Pancreas (tissue), 10 donors: ENCODE results near the gene EEF1B2. TPM values are rescaled to one million over a fixed set of nuclear protein-coding genes. Genes with fewer than 3 reads are reported as not detected.

Source experiments
- ATAC-seq, 4 donors: fragments of 200-7000 bp; cut with Tn5 transposase; one replicate each; pipeline versions ENCODE4 v1.8.0 to v1.9.1; 2020; ENCODE audit warnings: mild to moderate bottlenecking in 4 of 4, moderate library complexity in 4 of 4
- DNase-seq, 6 donors: peaks; one replicate each; pipeline ENCODE4 v3.0.0-alpha.2; 2020
- FAIRE-seq: peaks from 2 replicates; lab custom pipeline; 2012; peaks lifted over from hg19 to GRCh38; lab: Jason Lieb, UNC
- H3K27ac ChIP-seq, 4 donors: fragments of 200-600 bp; sonication (generic); 1 replicate in 3 of 4; 2 replicates in 1 of 4; pipeline versions ENCODE4 v1.5.0 to v1.8.0; 2020
- H3K27me3 ChIP-seq, 4 donors: fragments of 200-600 bp; one replicate each; pipeline ENCODE4 v1.8.0; 2021
- H3K36me3 ChIP-seq, 3 donors: fragments of 200-600 bp; sonication (generic) in 1 of 3; one replicate each; pipeline versions ENCODE4 v1.5.0 to v1.8.0; 2020 to 2021
- H3K4me1 ChIP-seq, 3 donors: fragments of 200-600 bp; one replicate each; pipeline ENCODE4 v1.8.0; 2021
- H3K4me3 ChIP-seq, 4 donors: fragments of 200-600 bp; sonication (generic) in 2 of 4; one replicate each; pipeline versions ENCODE4 v1.5.0 to v1.8.0; 2020 to 2021
- H3K9me3 ChIP-seq, 4 donors: fragments of 200-600 bp; one replicate each; pipeline ENCODE4 v1.8.0; 2021
- WGBS, 2 donors: extraction: QIAGEN DNeasy Blood & Tissue Kit; methylation state at CpG; one replicate each; pipeline ENCODE4 v1.1.7; 2013; 5-methylcytosine and 5-hydroxymethylcytosine counted together
- intact Hi-C, 3 donors: fragments of 100-400 bp; cut with DNase I; formaldehyde crosslinking; loops; one replicate each; pipeline versions ENCODE4 v1.11.1 to v1.14.2; 2022
- polyA plus RNA-seq, 2 donors: library from polyadenylated mRNA; stranded (reverse); fragments of 200-250 nt; gene quantifications; one replicate each; pipeline ENCODE4 v1.2.3, GENCODE V29; 2013
- total RNA-seq, 6 donors: library from RNA; stranded (reverse); fragmentation: NEBNext Ultra II Directional in 4 of 6; extraction: Animal tissue kit (Norgen Biotek cat#: 25700) in 4 of 6; gene quantifications; one replicate each; pipeline versions ENCODE4 v1.2.1 to v1.2.4, GENCODE V29; 2021 to 2023
- TF ChIP-seq, protein P1 (sequence below), 4 donors: fragments of 200-600 bp; sonication (generic) in 3 of 4; IDR thresholded peaks; one replicate each; pipeline versions ENCODE4 v1.5.0 to v1.8.0; 2021; ENCODE audit warnings: antibody characterized with exemption in 4 of 4
- donor health status: healthy with polysubstance abuse.
- donor health status: DM: no; HTN: no; CAD: no; lungs with moderate emphysema.
- donor health status: DM: no; HTN: no; CAD: no.
- donor health status: control.
- donor health status: control.
- donor health status: Bipolar disorder and iron deficiency.
- donor health status: DM: yes; HTN: yes; CAD: no.
- donor health status: DM: no; HTN: no; CAD: no.
- donor health status: DM: no; HTN: no; CAD: no.
- donor health status: DM: yes; HTN: yes; CAD: no.

EEF1B2 gene
- total and polyA plus RNA-seq, 8 donors = 390 to 817 (median 485) TPM

DNA sequence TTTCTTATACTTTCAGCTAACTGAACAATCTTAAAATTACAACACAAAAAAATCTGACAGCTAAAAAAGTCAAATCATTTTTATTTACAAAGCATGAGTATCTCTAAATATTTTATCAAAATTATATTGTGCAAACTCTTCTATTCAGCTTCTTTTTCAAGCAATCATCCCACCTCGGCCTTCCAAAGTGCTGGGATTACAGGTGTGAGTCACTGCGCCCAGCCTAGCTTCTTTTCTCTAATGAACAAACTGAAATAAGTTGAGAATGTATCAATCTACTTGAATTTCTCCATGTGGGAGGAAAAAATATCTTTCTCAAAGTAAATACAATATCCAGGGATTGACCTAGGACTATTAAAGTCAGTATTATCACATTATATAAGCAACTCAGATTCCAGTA lies 15.3 kb upstream of the EEF1B2 start:
- DNase-seq = no peak
- 94 to 97% methylated on average over 2 of the region's 2 CpGs for WGBS, 2 donors

DNA sequence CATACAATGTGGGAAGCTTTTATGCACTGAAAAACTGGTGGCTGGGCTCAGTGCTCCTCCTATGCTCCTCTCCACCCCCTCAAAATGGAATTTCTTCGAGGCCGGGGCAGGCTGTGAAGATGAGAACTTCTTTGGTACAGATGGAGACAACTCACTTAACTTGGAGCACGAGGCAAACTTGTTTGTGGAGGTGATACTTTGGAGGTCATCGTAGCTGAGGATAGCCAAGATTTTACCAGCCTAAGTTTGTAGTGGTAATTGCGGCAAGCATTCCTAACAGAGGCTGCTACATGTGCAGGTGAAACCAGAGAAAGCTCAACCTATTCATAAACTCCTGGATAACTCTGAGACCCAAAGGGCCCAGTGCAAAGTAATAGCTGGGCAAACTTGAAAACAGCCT lies 14.0 kb upstream of the EEF1B2 start:
- DNase-seq (no peak), FAIRE-seq (no peak), ATAC-seq (no peak)
- Histone ChIP-seq H3K9me3 (no peaks in the 10 kb centered on the region), H3K4me3 (no peak overlapping the region), H3K4me1 (no peaks in the 10 kb centered on the region), H3K27ac (no peak overlapping the region), H3K36me3 (peaks cover 4 to 66% (median 37%) of the 10 kb centered on the region in 3 donors), H3K27me3 (no peaks in the 10 kb centered on the region)
- TF ChIP-seq, protein P1, sequence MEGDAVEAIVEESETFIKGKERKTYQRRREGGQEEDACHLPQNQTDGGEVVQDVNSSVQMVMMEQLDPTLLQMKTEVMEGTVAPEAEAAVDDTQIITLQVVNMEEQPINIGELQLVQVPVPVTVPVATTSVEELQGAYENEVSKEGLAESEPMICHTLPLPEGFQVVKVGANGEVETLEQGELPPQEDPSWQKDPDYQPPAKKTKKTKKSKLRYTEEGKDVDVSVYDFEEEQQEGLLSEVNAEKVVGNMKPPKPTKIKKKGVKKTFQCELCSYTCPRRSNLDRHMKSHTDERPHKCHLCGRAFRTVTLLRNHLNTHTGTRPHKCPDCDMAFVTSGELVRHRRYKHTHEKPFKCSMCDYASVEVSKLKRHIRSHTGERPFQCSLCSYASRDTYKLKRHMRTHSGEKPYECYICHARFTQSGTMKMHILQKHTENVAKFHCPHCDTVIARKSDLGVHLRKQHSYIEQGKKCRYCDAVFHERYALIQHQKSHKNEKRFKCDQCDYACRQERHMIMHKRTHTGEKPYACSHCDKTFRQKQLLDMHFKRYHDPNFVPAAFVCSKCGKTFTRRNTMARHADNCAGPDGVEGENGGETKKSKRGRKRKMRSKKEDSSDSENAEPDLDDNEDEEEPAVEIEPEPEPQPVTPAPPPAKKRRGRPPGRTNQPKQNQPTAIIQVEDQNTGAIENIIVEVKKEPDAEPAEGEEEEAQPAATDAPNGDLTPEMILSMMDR (IDR thresholded peaks at IDR 0.05) = no peak
- 76 to 80% methylated on average over 5 of the region's 5 CpGs for WGBS, 2 donors
- intact Hi-C loops = no loop called here

More for the DNA sequence above, 15.3 kb upstream of the EEF1B2 start:
- Histone ChIP-seq H3K9me3 (no peaks in the 10 kb centered on the region), H3K36me3 (peaks cover 4 to 77% (median 30%) of the 10 kb centered on the region in 3 donors), H3K27me3 (no peaks in the 10 kb centered on the region), H3K4me1 (no peaks in the 10 kb centered on the region), H3K4me3 (no peak overlapping the region), H3K27ac (no peak overlapping the region)
- intact Hi-C loops = no loop called here
- ATAC-seq (no peak), FAIRE-seq (no peak)
- TF ChIP-seq, protein P1 (IDR thresholded peaks at IDR 0.05) = no peak

DNA sequence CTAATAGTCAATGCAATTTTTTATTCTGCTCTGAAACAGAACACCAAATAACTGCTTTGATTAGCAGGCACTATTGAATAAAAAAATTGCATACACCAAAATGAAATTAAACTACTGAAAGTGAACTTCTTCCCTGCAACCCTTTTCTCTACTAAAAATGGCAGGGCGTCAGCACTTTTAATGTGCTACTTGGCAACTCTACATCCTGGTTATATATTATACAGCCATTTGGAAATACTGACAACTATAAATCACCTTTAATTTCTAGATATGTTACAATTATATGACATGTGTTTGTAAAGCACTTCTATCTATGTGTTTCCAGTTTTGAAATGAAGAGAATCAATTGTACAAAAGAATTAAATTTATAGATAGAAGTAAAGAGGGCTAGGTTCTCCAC lies 10.4 kb upstream of the EEF1B2 start:
- Histone ChIP-seq H3K4me3 (no peak overlapping the region), H3K4me1 (no peaks in the 10 kb centered on the region), H3K9me3 (no peaks in the 10 kb centered on the region), H3K27ac (no peak overlapping the region), H3K36me3 (peaks cover 4 to 38% (median 19%) of the 10 kb centered on the region in 3 donors), H3K27me3 (no peaks in the 10 kb centered on the region)
- TF ChIP-seq, protein P1 (IDR thresholded peaks at IDR 0.05) = no peak
- DNase-seq (no peak), ATAC-seq (no peak), FAIRE-seq (no peak)
- WGBS, 2 donors = 64 to 67% methylated on average over 1 of the region's 1 CpG
- intact Hi-C loops = no loop called here

DNA sequence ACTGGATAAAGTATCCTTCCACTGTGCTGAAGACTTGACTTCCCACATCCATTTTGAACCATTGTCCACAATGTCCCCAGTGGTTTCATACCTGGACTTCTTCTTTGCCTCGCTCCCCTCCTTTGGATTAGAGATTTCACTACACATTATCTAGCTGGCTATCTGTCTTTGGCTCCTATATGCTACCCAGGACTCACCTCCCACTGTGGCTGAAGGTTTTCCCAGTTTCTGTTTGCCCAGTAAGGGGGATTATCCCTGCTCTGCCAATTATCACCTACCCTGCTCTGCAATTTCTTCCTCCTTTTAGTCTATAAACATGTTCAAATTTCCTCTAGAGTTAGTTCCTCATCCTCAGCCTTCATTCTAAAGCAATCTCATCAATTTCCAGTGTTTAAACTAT lies 9.5 kb upstream of the EEF1B2 start:
- no peaks in the 10 kb centered on the region for H3K9me3 ChIP-seq
- no peak for ATAC-seq
- H3K36me3 ChIP-seq = peaks cover 4 to 35% (median 19%) of the 10 kb centered on the region in 3 donors
- intact Hi-C loops = no loop called here
- no peak overlapping the region for H3K4me3 ChIP-seq
- WGBS, 2 donors = 96 to 100% methylated on average over 1 of the region's 1 CpG
- DNase-seq = no peak
- H3K27me3 ChIP-seq = no peaks in the 10 kb centered on the region
- peaks cover 0 to 3% (median 0%) of the 10 kb centered on the region in 3 donors for H3K4me1 ChIP-seq
- no peak overlapping the region for H3K27ac ChIP-seq
- TF ChIP-seq, protein P1 (IDR thresholded peaks at IDR 0.05) = no peak
- no peak for FAIRE-seq

DNA sequence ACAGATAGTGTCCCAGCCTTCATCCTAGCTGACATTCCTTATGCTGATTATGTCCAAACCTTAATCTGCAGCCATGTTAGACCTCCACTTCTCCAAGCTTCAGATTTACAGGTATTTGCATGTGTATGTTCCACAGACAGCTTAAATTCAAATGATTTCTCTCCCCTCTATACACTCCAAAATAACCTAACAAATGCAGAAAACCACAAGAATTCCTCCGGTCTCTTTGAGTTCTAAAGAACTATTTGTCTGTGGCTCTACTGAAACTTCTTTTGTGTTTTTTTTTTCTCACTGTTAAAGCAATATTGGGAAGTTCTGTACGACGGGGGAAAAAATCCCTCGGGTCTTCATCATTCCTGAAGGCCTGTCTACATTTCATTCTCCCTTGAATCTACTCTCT lies 9.1 kb upstream of the EEF1B2 start:
- H3K4me3 ChIP-seq = no peak overlapping the region
- ATAC-seq = no peak
- H3K9me3 ChIP-seq = no peaks in the 10 kb centered on the region
- DNase-seq = no peak
- intact Hi-C loops = no loop called here
- H3K36me3 ChIP-seq = peaks cover 4 to 33% (median 19%) of the 10 kb centered on the region in 3 donors
- no peak for FAIRE-seq
- H3K27me3 ChIP-seq = no peaks in the 10 kb centered on the region
- TF ChIP-seq, protein P1 (IDR thresholded peaks at IDR 0.05) = no peak
- H3K4me1 ChIP-seq = peaks cover 0 to 3% (median 0%) of the 10 kb centered on the region in 3 donors
- 90 to 93% methylated on average over 4 of the region's 4 CpGs for WGBS, 2 donors
- H3K27ac ChIP-seq = no peak overlapping the region
